Activated T-cell treated with anti-CD3 and anti-CD28 coated beads for 4 hours (primary cell): ENCODE results near the gene PRUNE2.
"Not testable (repeated sequence)": the region's sequence is repeated elsewhere in the genome, so short reads cannot be mapped to it uniquely, and the experiment has no call there.

Source experiments
- DNase-seq: peaks from one replicate; pipeline ENCODE4 v3.0.0-alpha.2; 2020

PRUNE2 gene

DNA sequence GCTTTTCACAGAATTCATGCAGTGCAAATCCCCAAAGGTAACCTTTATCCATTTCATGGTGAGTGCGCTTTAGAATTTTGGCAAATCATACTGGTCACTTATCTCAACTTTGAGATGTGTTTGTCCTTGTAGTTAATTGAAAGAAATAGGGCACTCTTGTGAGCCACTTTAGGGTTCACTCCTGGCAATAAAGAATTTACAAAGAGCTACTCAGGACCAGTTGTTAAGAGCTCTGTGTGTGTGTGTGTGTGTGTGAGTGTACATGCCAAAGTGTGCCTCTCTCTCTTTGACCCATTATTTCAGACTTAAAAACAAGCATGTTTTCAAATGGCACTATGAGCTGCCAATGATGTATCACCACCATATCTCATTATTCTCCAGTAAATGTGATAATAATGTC is 120.4 kb downstream of the PRUNE2 start:
- no peak for DNase-seq

DNA sequence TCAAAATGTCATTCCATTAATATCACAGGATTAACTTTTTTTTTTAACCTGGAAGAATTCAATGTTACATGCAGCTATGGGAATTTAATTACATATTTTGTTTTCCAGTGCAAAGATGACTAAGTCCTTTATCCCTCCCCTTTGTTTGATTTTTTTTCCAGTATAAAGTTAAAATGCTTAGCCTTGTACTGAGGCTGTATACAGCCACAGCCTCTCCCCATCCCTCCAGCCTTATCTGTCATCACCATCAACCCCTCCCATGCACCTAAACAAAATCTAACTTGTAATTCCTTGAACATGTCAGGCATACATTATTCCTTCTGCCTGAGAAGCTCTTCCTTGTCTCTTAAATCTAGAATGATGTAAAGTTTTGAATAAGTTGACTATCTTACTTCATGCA is 121.0 kb downstream of the PRUNE2 start:
- DNase-seq: no peak

DNA sequence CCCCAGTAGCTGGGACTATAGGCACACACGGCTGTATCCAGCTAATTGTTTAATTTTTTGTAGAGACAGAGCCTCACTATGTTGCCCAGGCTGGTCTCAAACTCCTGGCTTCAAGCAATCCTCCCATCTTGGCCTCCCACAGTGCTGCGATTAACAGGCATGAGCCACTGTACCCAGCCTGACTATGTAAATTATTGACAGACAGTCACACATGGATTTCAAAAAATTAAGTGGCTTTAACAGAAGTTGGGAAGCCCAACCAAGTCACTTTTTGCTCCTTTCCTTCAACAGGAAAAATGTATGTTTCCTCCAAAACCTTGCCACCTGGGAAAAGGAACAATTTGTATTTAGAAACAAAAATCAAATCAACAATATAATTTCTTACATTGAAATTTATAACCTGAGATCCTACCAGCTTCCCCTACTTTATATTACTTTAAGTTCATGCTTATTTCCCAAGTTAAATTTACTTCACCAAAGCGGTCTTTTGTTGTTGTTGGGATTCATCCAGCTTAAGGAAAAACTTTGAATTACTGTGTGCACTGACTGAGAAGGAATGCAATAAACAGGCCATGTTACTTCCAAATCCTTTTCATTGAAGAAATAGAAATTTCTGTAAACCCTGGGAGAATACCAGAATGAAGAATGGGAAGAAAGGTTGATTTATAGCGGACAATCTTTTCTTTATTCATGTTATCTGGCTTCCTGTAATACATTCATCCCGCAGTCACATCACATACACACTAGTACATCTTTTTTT is 133.0 kb downstream of the PRUNE2 start:
- no peak for DNase-seq

DNA sequence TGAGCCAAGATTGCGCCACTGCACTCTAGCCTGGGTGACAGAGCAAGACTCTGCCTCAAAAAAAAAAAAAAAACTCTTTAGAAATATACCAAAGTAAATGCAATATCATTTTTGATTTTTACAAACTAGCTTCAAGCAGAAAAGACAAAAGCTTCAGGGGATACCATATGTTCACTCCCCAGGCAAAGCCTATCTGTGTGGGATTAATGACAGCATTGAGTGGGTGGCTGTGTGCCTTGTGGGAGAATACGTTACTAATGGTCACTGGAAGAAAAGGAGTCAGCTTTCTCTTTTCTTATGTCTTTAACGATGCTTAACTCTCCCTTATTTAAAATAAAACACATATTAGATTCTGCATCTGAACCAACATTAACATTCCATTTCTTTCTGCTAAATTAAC is 139.8 kb downstream of the PRUNE2 start:
- DNase-seq: no peak

DNA sequence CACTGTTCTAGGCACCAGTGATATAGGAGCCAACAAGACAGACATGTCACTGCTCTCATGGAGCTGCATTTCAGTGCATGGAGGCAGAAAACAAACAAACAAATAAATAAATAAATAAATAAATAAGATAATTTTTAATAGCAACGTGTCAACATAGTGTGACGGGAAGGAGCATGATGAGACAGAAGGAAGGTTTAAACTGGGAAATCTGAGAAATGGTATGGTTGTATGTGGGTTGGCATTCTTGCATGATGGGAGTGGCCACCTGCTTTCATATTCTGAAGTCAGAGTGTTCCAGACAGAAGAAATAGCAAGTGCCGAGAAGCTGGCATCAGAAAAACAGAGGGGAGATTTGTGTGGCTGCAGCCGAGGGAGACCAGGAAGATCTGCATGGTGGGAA is 141.8 kb downstream of the PRUNE2 start, which contains the start of gene PCA3:
PCA3 (plus strand) TSS at position 301 of the 400 bp plus-strand sequence.
- DNase-seq: no peak

DNA sequence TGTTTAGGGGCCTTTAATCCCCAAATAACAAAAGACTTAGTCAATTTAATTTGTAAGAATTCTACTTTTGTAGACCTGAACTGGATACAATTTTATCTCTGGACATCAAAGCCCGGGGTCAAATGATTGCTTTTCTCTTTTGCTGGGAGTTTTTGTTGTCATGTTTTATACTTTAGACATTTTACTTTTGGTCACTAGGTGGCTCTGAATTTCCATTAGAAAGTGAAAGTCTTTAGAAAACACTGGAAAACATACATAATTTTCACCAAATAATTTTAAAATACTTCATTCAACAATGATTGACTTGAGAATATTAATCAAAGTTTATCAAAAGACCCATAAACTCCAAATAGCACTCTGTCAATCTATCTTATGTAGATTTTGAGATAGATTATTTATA is 144.5 kb downstream of the PRUNE2 start:
- DNase-seq: no peak

DNA sequence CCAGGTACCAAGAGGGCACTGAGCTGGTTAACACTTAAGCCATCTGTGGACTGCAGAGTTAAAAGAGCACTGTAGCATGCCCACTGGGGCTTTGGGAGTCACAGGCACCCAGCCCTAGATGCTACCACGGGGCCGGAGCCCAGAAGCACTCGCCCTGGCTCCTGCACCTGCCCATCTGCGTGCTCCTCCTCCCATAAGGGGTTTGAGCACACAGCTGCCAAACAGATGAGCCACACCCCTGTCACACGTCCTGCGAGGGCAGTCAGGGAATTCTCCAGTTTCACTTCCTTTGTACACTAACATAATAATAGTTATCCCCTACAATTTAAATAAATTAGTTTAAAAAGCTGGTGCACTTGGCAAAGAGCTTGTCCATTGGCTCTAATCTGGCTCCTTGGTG is 146.2 kb downstream of the PRUNE2 start:
- no peak for DNase-seq

DNA sequence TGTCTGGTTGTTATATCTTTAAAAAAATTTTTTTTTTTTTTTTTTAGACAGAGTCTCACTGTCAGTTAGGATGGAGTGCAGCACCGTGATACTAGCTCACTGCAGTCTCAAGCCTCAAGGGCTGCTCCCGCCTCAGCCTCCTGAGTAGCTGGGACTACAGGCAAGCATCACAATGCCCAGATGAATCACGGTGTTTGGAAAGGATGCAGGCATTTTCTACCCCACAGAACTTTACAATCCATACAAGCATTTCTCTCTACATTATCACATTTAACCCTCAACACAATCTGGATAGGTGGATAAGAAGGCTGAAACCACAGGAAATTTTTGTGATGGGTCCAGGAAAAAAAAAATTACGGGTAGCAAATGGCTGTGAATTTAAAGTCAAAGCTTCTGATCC is 147.4 kb downstream of the PRUNE2 start:
- no peak for DNase-seq

DNA sequence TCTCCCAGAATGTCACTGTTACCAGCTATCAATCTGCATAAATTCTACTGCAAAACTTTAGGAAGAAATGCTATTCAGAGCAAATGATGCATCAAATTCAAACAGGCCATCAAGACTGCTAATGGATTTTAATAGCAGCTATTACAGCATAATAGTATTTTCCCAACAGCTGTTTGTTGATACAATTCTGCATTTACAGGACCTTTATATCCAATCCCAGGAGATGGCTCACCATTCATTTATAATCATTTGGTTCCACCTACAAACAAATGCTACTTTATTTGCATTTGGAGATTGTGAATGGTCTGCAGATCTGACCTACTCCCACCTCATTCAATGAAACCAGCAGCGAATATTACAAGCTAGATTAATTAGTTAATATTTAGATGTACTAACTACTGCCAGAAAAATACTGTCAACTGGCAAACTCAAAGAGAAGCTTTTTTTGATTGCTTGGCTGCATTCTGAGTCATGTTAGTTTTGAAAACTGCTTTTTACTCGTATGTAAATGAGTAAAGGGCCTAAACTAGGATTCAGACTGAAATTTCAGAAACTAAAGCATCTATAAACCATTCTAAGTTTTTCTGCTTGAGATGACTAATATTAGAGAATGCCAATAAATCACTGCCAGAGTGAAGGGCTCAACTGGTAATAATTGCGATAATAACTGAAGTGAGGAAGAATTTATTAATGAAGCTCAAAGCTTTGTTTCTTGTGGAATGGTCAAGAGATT is 148.8 kb downstream of the PRUNE2 start:
- DNase-seq: no peak

DNA sequence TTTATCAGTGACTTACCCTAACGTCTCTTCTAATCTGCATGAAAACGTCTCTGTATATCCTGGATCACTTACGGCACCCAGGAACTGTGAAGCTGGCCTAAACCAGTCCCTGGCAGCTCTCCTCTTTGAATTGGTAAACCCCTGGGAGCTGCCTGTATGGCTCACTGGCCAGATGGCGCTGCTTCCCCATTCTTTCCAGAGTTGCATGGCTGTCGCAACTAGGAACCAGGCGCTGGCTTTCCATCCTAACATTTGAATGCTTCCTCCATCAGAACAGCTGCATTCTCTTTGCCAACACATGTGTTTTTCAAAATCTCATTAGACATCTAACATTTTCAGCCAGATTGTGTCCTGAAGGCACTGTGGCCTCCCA is 149.7 kb downstream of the PRUNE2 start:
- DNase-seq: no peak

DNA sequence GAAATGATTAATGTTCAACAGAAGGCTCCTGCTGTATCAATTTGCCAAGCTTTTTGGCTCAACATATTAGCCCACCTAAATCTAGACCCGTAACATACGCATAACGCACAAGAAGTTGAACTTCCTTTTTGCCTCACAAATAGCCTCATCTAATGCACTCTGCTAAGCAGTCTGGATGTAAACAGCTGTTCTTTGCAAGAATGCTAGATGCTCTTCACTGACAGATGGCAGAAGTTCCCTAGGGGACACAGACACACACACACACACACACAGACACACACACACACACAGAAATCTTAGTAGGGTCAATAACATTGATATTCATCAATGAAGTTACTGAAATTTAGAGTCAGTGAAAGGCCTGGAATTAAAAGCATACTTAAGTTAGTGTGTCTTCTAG is 154.9 kb downstream of the PRUNE2 start:
- no peak for DNase-seq

DNA sequence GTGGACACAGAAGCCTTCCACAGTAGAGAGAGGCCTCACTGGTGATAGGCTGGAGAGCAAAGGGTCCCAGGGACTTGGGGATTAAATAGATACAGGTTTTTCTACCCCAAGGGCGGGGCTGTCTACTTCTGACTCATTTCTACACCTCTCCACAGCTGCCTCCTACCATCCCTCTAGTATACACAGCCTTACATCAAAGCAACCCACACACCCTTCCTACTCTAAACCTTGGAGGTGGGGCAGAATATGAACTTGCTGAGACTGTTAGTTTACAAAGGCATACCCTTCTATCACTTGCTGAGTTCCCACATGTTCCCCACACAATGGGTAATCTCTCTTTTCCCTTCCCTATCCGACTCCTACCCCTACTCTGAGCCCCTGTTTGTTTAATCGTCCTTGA is 161.6 kb downstream of the PRUNE2 start:
- no peak for DNase-seq

DNA sequence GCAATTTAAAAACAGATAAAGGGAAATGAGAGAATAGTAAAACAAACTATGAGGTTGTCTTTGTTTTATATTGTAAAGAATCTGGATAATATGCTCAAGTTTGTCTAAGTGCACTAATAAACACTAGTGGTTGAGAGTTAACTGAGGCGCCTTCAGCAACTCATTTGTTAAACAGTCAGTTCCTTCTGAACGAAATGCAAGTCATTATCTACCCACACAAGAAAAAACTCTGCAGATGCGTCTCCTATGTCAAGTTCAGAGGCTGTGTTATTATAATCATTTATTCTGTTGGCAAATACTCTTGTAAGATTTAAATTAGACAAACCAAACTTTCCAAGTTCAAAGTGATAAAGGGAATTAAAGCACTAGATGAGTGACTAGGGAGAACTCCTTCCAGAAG is 162.0 kb downstream of the PRUNE2 start:
- DNase-seq: no peak

DNA sequence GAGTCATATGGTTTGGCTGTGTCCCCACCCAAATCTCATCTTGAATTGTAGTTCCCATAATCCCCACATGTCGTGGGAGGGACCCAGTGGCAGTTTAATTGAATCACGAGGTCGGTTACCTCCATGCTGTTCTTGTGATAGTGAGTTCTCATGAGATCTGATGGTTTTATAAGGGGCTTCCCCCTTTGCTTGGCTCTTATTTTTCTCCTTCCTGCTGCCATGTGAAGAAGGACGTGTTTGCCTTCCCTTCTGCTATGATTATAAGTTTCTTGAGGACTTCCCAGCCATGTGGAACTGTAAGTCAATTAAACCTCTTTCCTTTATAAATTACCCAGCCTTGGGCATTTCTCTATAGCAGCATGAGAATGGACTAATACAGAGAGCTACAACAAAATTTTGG is 163.0 kb downstream of the PRUNE2 start:
- not testable (repeated sequence) for DNase-seq

DNA sequence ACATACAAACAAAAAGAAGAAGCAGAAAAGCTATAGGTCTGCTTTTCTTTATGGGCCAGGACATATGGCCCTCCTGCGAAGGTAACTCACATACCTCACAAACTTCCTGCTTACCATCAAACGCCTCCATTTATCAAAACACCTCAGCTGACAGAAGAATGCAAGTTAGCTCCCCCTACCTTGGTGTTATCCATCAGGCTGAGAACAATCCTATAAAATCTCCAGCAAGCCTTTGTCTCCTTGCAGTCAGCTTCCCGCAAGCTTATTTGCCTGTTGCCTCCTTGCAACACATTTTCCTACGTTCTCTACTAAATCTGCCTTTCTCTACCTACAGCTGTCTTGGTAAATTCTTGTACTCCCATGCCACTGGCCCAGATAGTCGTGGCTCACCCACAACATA is 164.4 kb downstream of the PRUNE2 start:
- no peak for DNase-seq

DNA sequence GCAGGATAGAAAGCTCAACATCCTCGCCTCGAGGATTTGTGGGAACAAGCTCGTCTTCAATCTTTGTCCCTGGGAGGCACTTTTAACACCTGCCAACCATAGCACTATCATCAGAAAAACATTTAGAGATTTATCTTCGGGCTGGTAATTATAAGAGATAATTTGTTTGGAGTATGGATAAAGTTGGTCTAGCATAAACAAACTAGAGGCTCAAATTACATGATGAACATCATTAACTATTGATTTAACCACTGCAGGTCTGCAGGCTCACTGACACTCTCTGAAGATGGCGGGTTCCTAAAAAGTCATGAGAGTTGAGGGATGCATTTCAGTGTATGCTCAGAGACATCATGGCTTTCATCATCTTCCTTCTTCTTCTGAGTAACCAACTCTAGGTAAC is 167.5 kb downstream of the PRUNE2 start:
- DNase-seq: no peak

DNA sequence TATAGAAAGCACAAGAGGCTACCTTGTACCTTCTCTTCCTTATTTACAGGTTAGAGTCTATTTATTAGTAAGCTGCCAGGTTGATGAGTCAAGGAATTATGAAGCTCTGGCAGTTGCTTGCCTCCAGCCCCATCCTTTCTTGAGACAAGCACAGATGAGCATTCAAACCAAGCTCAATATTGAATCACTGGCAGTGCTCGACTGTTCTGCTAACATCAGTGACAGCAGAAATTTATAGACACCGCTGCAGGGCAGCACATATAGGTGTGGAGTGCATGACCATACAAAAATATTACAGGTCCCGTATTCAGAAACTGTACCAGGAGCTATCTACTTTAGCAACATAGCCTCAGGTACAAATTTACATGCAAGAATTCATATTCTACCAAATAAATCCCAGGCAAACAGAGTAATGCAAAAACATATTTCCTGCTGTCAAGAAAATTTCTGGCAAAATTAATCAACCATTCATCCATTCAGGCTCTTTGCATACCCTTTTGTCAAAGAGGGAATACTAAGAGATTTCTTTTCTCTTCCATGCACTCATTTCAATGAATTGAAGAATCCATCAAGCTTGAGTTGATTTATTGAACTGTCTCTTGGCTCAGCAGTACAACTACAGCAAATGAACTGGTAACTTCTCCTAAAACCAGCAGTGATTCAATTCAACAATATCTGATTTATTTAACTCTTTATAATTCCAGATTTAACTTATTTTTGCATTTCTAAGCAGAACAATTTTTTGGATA is 168.6 kb downstream of the PRUNE2 start:
- no peak for DNase-seq

DNA sequence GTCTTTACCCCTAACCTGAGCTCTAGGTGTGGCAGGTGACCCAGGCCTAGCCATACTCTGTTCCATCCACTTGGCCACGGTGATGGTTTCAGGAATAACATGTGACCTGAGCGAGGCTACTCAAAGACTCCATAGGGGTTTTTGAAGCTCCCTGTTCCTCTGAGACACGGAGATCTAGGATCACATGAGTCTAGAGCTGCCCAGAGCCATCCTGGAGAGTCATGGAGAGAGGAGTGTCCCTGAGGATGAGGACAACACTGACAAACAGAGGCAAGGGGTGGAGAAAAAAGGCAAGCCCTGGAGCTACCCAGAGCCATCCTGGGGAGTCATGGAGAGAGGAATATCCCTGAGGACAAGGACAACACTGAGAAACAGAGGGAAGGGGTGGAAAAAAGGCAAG is 171.2 kb downstream of the PRUNE2 start:
- no peak for DNase-seq

DNA sequence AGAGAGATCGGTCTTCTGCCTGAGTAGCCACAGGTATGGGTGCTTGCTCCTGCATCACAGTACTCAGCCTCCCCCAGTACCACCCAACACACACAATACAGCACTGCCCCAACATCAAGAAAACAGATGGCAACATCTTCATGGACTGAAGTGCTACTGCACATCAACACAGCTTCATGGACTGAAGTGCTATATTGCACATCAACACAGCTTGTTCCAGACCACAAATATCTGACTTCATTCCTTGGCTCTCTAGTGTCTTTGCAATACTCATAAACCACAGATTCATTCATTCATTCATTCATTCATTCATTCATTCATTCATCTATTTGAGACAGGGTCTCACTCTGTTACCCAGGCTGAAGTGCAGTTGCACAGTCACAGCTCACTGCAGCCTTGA is 172.8 kb downstream of the PRUNE2 start:
- DNase-seq: no peak

DNA sequence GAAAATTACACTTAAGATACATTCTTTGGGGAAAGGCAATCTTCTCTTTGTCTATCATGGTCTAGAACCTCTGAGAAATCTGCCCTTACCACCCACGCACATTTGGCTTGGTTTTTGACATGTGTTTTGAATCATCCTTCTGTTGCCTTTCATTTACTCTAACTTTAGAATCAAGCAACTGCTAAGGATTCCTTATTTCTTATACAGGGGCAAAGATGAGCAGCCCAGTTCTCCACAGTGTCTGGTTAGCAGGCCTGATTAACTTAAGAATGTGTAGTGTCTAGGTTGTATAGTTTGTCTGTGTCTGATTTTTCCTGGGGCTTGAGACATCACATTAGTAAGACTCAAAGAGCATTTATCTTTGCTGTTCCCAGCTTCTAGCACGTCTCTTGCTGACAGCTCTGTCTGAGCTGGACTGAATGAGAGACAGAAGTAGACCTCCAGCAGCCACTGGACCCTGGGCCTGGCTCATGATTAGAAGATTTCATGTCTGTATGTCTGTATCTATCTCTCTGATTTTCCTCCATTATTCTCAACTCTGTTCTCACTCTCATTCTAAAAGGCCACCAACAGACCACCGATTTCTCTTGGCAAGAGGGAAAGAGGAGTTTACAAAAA is 173.5 kb downstream of the PRUNE2 start:
- DNase-seq: no peak

DNA sequence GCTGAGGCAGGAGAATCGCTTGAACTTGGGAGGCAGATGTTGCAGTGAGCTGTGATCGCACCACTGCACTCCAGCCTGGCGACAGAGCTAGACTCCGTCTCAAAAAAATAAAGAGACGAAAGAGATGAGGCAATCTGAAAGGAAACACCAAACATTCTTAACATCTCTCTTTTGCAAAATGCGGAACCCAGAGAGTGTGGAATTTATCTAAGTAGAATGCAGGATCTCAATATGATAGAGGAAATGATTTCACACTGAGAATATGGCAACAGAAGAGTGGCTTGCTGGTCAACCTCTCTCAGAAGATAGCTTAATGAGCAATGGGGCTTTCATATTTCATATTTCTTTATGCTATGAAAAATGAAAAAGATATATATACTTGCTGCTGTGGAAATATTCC is 175.1 kb downstream of the PRUNE2 start:
- DNase-seq: no peak

DNA sequence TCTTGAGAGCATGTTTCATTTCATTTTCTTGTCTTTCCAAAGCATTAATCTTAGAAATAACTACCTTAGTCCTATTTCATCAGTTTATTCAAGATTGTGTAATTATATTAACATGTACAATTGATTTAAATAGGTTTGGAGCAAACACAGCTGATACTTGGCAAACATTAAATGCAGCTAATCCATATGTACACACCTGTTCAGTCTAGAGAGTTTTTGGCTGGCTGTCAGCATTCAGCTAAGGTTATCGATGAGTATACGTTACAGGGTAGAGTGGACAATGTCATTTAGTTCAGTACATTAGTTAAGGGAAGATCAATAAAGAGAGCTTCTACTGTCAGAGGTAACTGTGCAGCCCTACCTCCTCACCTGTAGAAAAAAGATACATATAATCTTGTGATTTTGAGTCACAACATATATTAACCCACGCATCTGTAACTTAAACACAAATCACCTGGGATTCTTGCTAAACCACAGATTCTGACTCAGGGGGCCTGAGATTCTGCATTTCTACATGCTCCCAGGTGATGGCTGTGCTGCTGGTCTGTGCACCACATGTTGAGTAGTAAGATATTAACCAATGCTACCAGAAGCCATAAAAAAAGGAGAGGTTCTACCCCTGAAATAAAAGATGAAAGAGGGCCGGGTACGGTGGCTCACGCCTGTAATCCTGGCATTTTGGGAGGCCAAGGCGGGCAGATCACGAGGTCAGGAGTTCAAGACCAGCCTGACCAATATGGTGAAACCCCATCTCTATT is 175.8 kb downstream of the PRUNE2 start:
- DNase-seq: no peak

DNA sequence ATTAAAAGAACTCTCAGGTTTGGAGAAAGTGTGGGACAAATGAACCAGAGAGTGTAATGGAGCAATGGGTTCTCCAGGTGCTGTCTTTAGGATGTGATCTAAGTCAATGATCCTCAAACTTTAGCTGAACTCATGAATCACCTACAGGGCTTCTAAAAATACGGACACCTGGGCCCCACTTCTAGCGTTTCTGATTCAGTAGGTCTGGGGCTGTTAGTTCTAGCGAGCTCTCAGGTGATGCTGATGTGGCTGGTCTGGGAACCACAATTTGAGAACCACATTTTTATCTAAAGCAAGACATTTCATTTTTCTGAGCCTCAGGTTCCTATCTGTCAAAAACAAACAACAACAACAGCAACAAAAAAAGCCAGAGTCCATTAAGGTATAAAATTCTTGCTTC is 176.8 kb downstream of the PRUNE2 start:
- DNase-seq: no peak
